Ramos (cell line): ENCODE data around the gene FAT3.

Experiments used
- in situ Hi-C: fragments of 300-500 bp; cut with MboI; formaldehyde crosslinking; loops from one replicate; pipeline ENCODE4 v1.14.3; 2022; ENCODE audit warnings: low sequenced_read_pairs; ENCODE audit not compliant: unreplicated experiment

Gene FAT3

DNA sequence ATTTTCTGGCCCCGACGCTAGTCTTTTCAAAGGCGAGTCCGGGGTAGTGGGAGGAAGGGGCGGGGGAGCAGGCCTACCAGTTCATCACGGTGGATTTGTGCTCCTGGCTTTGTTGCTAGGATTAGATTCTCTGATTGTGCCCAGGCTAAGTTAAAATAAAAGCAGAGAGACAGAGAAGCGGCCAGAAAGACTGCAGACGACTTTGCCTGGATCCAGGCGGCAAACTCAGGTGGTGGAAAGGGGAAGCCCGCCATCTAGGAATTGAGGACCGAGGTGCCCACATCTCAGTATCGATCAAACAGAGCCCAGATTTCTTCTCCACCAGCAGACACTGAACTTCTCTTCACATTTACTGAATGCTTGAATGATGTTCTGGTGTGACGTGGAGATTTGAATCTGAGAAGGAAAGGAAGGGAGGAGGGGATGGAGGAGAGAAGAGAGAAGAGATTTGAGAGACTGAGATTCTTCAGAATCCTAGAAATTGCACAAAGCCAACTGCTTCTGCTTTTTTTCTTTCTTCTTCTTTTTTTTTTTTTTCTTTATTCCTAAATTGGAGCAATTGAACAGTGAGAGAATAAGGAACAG, 2.7 kb downstream of the FAT3 start:
- in situ Hi-C loops, result no loop called here

GRCh38 chr11:92227959-92228935, 3.6 kb downstream of the FAT3 start:
- in situ Hi-C loops, result no loop called here

DNA sequence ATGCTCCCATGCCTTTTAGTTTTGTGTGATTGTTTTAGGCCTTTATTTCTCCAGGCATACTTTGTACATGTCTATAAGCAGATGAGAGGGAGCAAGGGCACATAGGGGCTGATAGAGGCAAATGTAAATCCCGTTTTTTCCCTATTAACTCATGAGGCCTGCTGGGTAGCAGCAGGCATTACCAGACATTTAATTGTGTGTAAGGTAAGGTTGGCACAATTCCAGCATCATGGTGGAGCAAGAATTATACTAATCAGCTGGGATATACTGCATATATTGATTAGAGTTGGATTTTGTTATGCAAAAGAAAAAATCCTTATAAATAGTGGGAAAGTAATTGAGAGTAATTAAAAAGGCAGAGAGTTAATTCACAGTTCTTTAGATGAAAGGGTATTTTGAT, 12.2 kb downstream of the FAT3 start:
- in situ Hi-C loops, result no loop called here

DNA sequence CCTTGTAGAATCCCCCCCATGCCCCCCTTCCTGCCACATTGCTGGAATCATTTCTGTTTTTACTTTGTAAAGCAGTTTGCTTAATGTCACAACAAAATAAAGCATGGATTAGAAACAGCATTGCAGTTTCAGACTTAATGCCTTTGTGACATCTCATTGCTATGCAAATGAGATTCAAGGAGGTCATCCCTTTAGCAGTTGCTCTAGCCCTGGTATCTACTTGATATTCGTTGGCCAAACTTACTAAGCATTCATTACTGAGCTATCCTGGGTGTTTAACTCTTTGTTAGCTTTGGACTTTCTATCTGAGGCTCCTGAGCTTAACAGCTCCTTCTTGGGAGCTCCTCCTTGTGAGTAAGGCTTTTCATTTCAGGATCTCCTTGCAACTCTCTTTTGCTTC, 16.3 kb downstream of the FAT3 start:
- in situ Hi-C loops, result no loop called here

GRCh38 chr11:92245700-92246271, 21.2 kb downstream of the FAT3 start:
- in situ Hi-C loops, result no loop called here

DNA sequence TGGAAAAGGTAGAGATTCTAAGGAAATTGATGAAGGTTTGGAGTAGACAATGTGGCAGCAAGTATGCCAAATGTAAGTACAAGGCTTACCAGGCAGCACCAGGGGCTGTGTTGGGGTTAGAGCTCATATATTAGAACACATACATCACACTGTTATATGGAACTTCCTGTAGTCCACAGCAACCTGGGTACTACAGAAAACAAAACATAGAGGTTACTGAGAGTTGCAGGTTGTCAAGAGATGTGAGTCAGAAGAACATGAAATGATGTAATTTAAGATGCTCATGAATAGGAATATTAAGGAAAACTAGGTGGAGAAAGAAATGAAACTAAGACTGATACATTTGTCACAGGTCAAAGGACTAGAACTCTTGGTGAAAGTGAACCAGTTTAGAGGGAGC, 22.0 kb downstream of the FAT3 start:
- in situ Hi-C loops, result no loop called here

DNA sequence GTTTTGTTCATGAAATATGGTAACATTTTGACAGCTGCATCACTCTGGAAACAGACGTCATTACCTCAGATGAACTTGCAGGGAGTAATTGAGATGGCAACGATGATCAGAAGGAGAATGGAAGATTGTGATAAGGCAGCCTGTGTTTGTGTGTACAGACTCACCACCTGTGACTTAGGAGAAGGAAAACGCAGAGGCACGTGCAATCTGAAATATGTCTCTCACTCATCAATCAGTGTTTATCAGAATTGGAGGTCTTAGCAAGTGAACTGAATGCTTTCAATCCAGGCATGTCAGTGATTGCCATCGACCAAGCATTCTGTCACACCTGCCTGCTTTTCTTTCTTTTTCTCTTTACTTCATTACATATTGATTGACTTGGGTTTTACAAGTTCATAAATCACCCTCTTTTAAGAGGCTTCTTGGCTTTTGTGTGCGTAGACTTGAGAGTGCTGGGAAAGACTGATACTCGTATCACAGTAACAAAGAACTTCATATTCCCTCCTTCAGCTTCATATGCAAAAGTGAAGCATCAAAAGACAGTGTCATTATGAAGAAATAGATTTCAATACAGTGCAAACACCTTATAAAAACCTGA, 24.6 kb downstream of the FAT3 start:
- in situ Hi-C loops, result no loop called here

- in situ Hi-C loops, result no loop called here
Observed at GRCh38 chr11:92251980-92252379, 27.4 kb downstream of the FAT3 start.

GRCh38 chr11:92253421-92253820, 28.8 kb downstream of the FAT3 start:
- in situ Hi-C loops, result no loop called here

- in situ Hi-C loops, result no loop called here
Observed at GRCh38 chr11:92253945-92254344, 29.3 kb downstream of the FAT3 start.

DNA sequence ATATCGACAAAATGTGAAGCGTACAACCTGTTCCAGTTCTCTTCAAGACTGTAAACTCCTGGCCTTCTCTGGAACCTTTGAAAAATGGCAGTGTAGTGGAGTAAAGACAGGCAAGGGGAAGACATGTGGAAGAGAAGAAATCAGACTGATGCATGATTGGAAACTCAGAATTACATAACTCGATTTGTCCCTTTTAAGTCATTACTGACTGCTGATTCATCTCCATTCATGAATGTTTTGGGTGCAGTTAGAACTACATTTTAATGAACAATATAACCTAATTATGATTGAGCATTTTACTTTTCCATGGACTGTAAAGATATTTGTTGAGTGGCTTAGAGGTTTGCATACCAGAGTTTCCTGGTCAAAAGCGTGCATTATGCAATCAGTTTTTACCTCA, 32.9 kb downstream of the FAT3 start:
- in situ Hi-C loops, result no loop called here

GRCh38 chr11:92259861-92260260, 35.2 kb downstream of the FAT3 start:
- in situ Hi-C loops, result no loop called here

DNA sequence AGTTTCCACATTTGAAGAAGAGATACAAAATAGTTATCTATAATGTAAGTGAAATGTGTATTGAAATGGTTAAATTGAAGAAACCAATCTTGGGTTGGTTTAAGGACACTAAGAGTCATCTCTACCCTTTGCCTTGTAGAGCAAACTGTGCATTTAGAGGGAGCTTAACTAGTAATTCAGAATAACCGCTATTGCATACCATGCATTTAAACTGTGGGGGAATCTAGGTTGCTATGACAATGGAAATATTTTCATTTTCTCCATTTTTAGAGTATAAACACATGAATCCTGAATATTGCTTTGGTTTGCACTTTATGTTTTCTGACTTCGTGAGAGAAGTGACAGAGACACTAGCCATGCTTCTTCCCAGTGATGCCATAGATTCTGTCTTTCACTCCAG, 39.7 kb downstream of the FAT3 start:
- in situ Hi-C loops, result no loop called here

DNA sequence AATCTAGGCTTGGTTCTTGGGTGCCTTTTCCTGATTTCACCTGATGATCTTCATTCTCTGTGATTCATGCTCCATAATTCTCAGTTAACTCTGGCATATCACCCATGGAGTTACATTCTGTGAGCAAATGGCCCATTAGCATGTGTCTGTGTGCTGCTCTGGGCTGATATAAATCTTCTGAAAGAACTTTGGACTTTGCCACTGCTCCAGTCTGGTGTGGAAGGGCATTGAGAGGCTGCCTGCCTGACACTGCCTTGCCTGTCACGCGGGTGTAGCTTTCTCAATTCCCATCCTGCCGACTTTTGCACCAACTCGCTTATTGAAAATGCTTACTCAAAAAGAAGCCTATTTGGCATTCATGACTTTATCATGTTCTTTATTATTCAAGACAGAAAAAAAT, 42.2 kb downstream of the FAT3 start:
- in situ Hi-C loops, result no loop called here

DNA sequence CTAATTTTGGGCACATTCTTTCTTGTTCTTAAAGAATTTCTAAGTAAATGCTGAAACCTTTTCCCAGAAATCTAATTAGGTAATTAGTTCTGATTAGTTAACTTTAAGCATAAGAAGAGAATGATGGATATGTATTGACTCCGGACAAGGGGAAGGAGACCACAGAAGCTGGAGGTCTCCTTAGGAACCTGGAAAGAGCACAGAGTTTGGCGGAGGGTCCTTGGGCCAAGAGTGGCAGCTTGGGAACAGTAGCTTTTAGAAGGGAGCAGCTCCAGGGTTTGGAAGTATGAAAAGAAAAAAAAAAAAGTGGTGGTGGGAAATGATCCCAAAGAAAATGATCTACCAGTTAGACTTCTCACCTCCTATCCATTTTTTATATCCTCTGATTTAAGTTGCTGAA, 42.7 kb downstream of the FAT3 start:
- in situ Hi-C loops, result no loop called here

DNA sequence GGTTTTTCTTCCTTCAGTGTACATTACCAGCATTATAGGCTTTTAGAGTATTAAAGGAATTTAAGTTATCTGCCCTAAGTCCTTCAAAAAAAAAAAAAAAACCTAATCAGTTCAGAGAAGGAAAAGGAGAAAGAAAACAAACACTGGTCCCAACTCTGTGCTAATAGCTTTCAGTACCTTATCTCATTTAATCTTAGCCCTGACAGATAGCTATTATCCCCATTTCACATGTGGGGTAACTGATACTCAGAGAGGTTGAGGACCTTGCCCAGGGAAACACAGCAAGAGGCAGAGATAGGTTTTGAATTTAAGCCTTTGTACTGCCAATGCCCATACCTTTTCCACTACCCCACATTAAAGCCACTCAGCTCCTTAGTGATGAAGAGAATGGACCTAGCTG, 43.4 kb downstream of the FAT3 start:
- in situ Hi-C loops, result no loop called here

DNA sequence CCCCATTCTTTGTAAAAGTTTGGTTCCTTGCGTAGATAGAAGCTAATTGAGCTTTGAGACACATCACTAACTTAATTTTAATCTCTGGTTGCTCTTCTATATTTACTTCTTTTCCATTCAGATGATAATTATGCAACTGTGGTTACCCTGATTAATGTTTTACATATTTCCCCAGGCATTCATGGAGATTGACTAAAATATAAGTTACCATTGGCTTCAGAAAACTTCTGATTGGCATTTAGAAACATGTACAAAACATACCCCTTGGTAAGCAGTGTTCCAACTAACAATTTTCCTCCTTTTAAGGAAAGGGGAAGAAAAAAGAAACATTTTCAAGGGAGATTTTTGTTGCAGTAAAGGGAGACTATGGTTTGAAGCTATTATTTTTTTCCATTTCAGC, 43.9 kb downstream of the FAT3 start:
- in situ Hi-C loops, result no loop called here

GRCh38 chr11:92269021-92269420, 44.4 kb downstream of the FAT3 start:
- in situ Hi-C loops, result no loop called here

DNA sequence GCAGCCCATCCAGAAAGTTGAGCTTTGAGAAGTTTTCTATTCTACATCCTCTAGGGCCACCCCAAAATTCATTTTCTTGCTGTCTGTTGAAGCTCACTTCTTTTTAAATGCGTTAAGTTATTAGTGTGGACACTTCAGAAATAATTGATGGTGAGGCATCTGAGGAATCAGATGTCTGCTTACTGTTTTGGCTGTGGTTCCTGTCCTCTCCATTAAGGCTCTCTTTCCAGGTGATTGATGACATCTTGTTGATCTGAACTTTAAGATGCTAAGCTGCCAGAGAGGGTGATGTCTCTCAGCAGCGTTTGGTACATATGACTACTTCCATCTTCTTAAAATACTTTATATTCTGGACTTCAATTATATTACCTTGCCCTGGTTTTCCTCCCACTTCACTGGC, 45.2 kb downstream of the FAT3 start:
- in situ Hi-C loops, result no loop called here

GRCh38 chr11:92272651-92273050, 48.0 kb downstream of the FAT3 start:
- in situ Hi-C loops, result no loop called here
